K562 (cell line): ENCODE data around the gene ARID4B. TPM values are rescaled to one million over a fixed set of nuclear protein-coding genes. Genes with fewer than 3 reads are reported as not detected.

ENCODE experiments used
- GATAD2A ChIP-seq: fragments of 450-650 bp; IDR thresholded peaks from 2 replicates; pipeline ENCODE4 v1.6.1; 2017
- ILF3 ChIP-seq: fragments of 450-650 bp; IDR thresholded peaks from 2 replicates; pipeline ENCODE4 v1.6.1; 2018; ENCODE audit warnings: antibody characterized with exemption, mild to moderate bottlenecking, moderate library complexity, borderline replicate concordance
- MTA2 ChIP-seq: fragments of 450-650 bp; IDR thresholded peaks from 2 replicates; pipeline ENCODE4 v1.6.1; 2016; ENCODE audit warnings: low read depth
- NCOA6 ChIP-seq: fragments of 450-650 bp; IDR thresholded peaks from 2 replicates; pipeline ENCODE4 v1.6.1; 2017; ENCODE audit warnings: mild to moderate bottlenecking
- NR2C2 ChIP-seq, 2 experiments: fragments of 200-800 bp in 1 of 2; sonication (Bioruptor generic) in 1 of 2; sonication (generic) in 1 of 2; formaldehyde crosslinking in 1 of 2; IDR thresholded peaks; 2 replicates each; pipeline versions ENCODE4 v1.6.1 to v1.8.0; 2016 to 2022; ENCODE audit warnings: mild to moderate bottlenecking in 1 of 2, missing compliant biosample characterization in 1 of 2, missing genetic modification characterization in 1 of 2, missing genetic modification reagents in 1 of 2
- RUNX1 ChIP-seq: sonication (generic); IDR thresholded peaks from 2 replicates; pipeline ENCODE4 v1.6.1; 2016; ENCODE audit warnings: antibody characterized with exemption, low read depth
- SMARCC2 ChIP-seq: fragments of 450-650 bp; IDR thresholded peaks from 2 replicates; pipeline ENCODE4 v1.6.1; 2017; ENCODE audit warnings: antibody characterized with exemption, moderate library complexity, mild to moderate bottlenecking, low read depth
- SNIP1 ChIP-seq: fragments of 450-650 bp; IDR thresholded peaks from 2 replicates; pipeline ENCODE4 v1.7.1; 2017; ENCODE audit warnings: low read depth, mild to moderate bottlenecking
- SOX6 ChIP-seq: fragments of 450-650 bp; IDR thresholded peaks from 2 replicates; pipeline ENCODE4 v1.6.1; 2014; ENCODE audit warnings: mild to moderate bottlenecking
- SRSF7 ChIP-seq: fragments of 200-400 bp; formaldehyde crosslinking; optimal IDR thresholded peaks from 2 replicates; pipeline ENCODE3; 2017; ENCODE audit warnings: mild to moderate bottlenecking, low read depth, low read length
- STAT5B ChIP-seq: fragments of 250-450 bp; sonication (Bioruptor Pico); IDR thresholded peaks from 2 replicates; pipeline ENCODE4 v1.8.0; 2021; ENCODE audit warnings: mild to moderate bottlenecking, inconsistent platforms
- TEAD4 ChIP-seq, 2 experiments: sonication (generic) in 1 of 2; formaldehyde crosslinking in 1 of 2; IDR thresholded peaks; 2 replicates each; pipeline versions ENCODE4 v1.6.1 to v1.8.0; 2012 to 2022; ENCODE audit warnings: borderline replicate concordance in 1 of 2, inconsistent platforms in 1 of 2, low read length in 1 of 2, mild to moderate bottlenecking in 1 of 2, missing genetic modification reagents in 1 of 2
- YY1 ChIP-seq, 3 experiments: IDR thresholded peaks; 2 replicates each; pipeline ENCODE4 v1.6.1; 2011; ENCODE audit warnings: low read length in 2 of 3, mild to moderate bottlenecking in 2 of 3, moderate library complexity in 2 of 3, borderline replicate concordance in 1 of 3, control low read depth in 1 of 3, low read depth in 1 of 3; ENCODE audit not compliant: insufficient read depth in 3 of 3, insufficient replicate concordance in 2 of 3, control insufficient read depth in 1 of 3, insufficient read length in 1 of 3; ENCODE audit errors: extremely low read depth in 1 of 3
- ZNF217 ChIP-seq: sonication (generic); formaldehyde crosslinking; IDR thresholded peaks from 2 replicates; pipeline ENCODE4 v1.8.0; 2022; ENCODE audit warnings: mild to moderate bottlenecking, missing genetic modification reagents
- polyA plus RNA-seq, 8 experiments: library from polyadenylated mRNA; depleted of rRNA in 4 of 8; stranded (reverse) in 5 of 8; unstranded in 3 of 8; fragments of >200 nt; fragmentation: Nextera tagmentation in 2 of 8; fragmentation: Illumina TruSeq in 1 of 8; extraction: Ambion mirVana in 2 of 8; extraction: Trizol in 1 of 8; gene quantifications; 2 replicates each; pipeline versions ENCODE4 v1.2.1 to v1.2.3, GENCODE V29; 2011 to 2014; ENCODE audit warnings: inconsistent platforms in 1 of 8, missing spikeins in 1 of 8
- total RNA-seq, 7 experiments: library from RNA; depleted of rRNA in 6 of 7; stranded (reverse); fragments of >200 nt in 6 of 7; fragmentation: Illumina TruSeq in 2 of 7; extraction: Trizol in 2 of 7; gene quantifications; 2 replicates each; pipeline versions ENCODE4 v1.2.1 to v1.2.3, GENCODE V29; 2011 to 2021; ENCODE audit warnings: low replicate concordance in 1 of 7
- TF ChIP-seq, protein P1 (sequence below): fragments of 450-650 bp; formaldehyde crosslinking; conservative IDR thresholded peaks from 2 replicates; pipeline ENCODE4 v1.4.0; 2022; ENCODE audit warnings: mild to moderate bottlenecking, missing genetic modification characterization

ARID4B gene
- total and polyA plus RNA-seq, 9 of the 15 experiments (the other 6 are each of a cell fraction or from before 2014, with no cell fraction given) = 8.4 to 38.9 (median 18.5) TPM

GRCh38 chr1:235128456-235129328 lies 199.3 kb downstream of the ARID4B start, which contains the start of gene TOMM20 (continued):
- TF ChIP-seq ILF3 = no peak
- TF ChIP-seq ZNF217 (CRISPR knock-in tag) = no peak
- TF ChIP-seq STAT5B = no peak
- no peak for TF ChIP-seq SNIP1
- TF ChIP-seq GATAD2A = no peak; the same call in none of the 2 replicates
- peak; percentile 76; the same call in 1 of the 2 replicates for TF ChIP-seq SOX6
- peak; percentile 86 for TF ChIP-seq NR2C2 (CRISPR knock-in tag; IDR thresholded peaks at IDR 0.05)
- peak; percentile 80 for TF ChIP-seq NR2C2 (tag; IDR thresholded peaks at IDR 0.05)
- TF ChIP-seq SMARCC2 = no peak
- TF ChIP-seq TEAD4 (IDR thresholded peaks at IDR 0.05; ENCODE audit: low read length) = peak; percentile 79
- TF ChIP-seq TEAD4 (CRISPR knock-in tag; IDR thresholded peaks at IDR 0.05; ENCODE audit: borderline replicate concordance) = peak; percentile 28; the same call in 1 of the 2 replicates
- TF ChIP-seq YY1 (IDR thresholded peaks at IDR 0.05; ENCODE audit: borderline replicate concordance in 1 of 3, control insufficient read depth in 1 of 3, extremely low read depth in 1 of 3, insufficient read depth in 3 of 3, insufficient read length in 1 of 3, insufficient replicate concordance in 2 of 3, low read depth in 1 of 3, low read length in 2 of 3) = peak in 1 of 3 experiments; percentile 76
- peak; percentile 48 for TF ChIP-seq NCOA6
- TF ChIP-seq RUNX1 = no peak; the same call in 1 of the 2 replicates
- TF ChIP-seq, protein P1, sequence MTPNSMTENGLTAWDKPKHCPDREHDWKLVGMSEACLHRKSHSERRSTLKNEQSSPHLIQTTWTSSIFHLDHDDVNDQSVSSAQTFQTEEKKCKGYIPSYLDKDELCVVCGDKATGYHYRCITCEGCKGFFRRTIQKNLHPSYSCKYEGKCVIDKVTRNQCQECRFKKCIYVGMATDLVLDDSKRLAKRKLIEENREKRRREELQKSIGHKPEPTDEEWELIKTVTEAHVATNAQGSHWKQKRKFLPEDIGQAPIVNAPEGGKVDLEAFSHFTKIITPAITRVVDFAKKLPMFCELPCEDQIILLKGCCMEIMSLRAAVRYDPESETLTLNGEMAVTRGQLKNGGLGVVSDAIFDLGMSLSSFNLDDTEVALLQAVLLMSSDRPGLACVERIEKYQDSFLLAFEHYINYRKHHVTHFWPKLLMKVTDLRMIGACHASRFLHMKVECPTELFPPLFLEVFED (CRISPR knock-in tag) = no peak
- no peak for TF ChIP-seq SRSF7
- TF ChIP-seq MTA2 = no peak
